ENCODE results near the gene FPR2. TPM values are rescaled to one million over a fixed set of nuclear protein-coding genes. Genes with fewer than 3 reads are reported as not detected.

FPR2 gene
- total and polyA plus RNA-seq, 2 of the 13 experiments (the other 11 are each of a cell fraction or from before 2014, with no cell fraction given), result not detected

GRCh38 chr19:51711702-51712101, 49.3 kb upstream of the FPR2 start (continued):
- TF ChIP-seq, protein P1, sequence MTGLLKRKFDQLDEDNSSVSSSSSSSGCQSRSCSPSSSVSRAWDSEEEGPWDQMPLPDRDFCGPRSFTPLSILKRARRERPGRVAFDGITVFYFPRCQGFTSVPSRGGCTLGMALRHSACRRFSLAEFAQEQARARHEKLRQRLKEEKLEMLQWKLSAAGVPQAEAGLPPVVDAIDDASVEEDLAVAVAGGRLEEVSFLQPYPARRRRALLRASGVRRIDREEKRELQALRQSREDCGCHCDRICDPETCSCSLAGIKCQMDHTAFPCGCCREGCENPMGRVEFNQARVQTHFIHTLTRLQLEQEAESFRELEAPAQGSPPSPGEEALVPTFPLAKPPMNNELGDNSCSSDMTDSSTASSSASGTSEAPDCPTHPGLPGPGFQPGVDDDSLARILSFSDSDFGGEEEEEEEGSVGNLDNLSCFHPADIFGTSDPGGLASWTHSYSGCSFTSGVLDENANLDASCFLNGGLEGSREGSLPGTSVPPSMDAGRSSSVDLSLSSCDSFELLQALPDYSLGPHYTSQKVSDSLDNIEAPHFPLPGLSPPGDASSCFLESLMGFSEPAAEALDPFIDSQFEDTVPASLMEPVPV (CRISPR knock-in tag; IDR thresholded peaks at IDR 0.05), result no peak
- TF ChIP-seq ZNF33B (CRISPR knock-in tag; IDR thresholded peaks at IDR 0.05), result no peak
- no peak for TF ChIP-seq NR2F6 (IDR thresholded peaks at IDR 0.05)
- no peak for TF ChIP-seq NR2F6 (CRISPR knock-in tag; IDR thresholded peaks at IDR 0.05)
- no peak for TF ChIP-seq ZNF20 (CRISPR knock-in tag; IDR thresholded peaks at IDR 0.05)
- no peak for TF ChIP-seq ZSCAN12 (CRISPR knock-in tag; IDR thresholded peaks at IDR 0.05)
- TF ChIP-seq POLR2AphosphoS5 (IDR thresholded peaks at IDR 0.05; ENCODE audit: low read depth, low read length), result no peak
- TF ChIP-seq, protein P2, sequence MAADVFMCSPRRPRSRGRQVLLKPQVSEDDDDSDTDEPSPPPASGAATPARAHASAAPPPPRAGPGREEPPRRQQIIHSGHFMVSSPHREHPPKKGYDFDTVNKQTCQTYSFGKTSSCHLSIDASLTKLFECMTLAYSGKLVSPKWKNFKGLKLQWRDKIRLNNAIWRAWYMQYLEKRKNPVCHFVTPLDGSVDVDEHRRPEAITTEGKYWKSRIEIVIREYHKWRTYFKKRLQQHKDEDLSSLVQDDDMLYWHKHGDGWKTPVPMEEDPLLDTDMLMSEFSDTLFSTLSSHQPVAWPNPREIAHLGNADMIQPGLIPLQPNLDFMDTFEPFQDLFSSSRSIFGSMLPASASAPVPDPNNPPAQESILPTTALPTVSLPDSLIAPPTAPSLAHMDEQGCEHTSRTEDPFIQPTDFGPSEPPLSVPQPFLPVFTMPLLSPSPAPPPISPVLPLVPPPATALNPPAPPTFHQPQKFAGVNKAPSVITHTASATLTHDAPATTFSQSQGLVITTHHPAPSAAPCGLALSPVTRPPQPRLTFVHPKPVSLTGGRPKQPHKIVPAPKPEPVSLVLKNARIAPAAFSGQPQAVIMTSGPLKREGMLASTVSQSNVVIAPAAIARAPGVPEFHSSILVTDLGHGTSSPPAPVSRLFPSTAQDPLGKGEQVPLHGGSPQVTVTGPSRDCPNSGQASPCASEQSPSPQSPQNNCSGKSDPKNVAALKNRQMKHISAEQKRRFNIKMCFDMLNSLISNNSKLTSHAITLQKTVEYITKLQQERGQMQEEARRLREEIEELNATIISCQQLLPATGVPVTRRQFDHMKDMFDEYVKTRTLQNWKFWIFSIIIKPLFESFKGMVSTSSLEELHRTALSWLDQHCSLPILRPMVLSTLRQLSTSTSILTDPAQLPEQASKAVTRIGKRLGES (CRISPR knock-in tag; IDR thresholded peaks at IDR 0.05; ENCODE audit: borderline replicate concordance), result no peak
- TF ChIP-seq NFYB (CRISPR knock-in tag; IDR thresholded peaks at IDR 0.05), result no peak
- no peak for TF ChIP-seq DZIP1 (CRISPR knock-in tag; IDR thresholded peaks at IDR 0.05)

Data from HepG2 (cell line).